GM19395 (cell line): ENCODE data around the gene DLEC1.
A peak's percentile ranks its signal among the peaks of the same experiment; 100 is the strongest.

Experiments used
- ATAC-seq: cut with Tn5 transposase; IDR thresholded peaks from one replicate; pipeline ENCODE4 v1.9.1; 2021; ENCODE audit warnings: mild to moderate bottlenecking, moderate library complexity; ENCODE audit not compliant: unreplicated experiment

The DLEC1 gene

DNA sequence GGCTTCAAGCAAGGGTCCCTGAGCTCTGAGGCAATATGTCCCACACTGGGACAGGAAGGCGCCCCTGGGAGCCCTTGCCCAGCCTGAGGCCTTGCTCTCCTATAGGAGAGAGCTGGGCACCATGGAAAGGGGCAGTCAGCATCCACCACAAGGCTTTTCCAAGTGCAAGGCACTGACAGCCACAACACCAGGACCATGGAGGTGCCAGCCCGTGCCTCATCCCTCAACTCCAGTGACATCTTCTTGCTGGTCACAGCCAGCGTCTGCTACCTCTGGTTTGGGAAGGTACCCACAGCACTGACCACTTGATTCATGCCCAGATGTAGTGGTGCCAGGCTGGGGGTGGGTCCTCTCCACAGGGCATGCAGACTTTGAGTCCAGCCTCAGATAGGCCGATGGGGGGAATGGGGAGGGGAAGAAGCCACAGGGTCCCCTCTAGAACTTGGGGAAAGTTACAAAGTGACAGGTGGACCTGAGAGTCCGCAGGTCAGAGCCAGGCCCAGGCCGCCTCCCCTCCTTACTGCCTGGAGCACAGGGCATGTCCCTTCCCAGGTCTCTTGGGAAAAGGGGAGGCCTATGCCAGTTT, 36.6 kb upstream of the DLEC1 start:
- ATAC-seq, result no peak

DNA sequence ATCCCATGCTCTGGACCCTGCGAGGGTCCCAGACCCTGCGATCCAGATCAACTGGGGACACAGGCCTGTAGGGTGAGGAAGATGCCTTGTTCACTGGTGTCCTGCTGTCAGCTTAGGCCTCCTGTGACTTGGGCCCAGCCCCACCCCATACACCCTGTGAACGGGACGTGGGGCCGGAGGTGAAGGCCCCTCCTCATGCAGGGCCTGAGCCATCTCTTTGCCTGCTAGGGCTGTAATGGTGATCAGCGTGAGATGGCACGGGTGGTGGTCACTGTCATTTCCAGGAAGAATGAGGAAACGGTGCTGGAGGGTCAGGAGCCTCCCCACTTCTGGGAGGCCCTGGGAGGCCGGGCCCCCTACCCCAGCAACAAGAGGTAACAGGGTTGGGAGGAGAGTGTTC, 36.1 kb upstream of the DLEC1 start:
- no peak for ATAC-seq

GRCh38 chr3:38003371-38003816, 35.6 kb upstream of the DLEC1 start:
- ATAC-seq, result no peak

DNA sequence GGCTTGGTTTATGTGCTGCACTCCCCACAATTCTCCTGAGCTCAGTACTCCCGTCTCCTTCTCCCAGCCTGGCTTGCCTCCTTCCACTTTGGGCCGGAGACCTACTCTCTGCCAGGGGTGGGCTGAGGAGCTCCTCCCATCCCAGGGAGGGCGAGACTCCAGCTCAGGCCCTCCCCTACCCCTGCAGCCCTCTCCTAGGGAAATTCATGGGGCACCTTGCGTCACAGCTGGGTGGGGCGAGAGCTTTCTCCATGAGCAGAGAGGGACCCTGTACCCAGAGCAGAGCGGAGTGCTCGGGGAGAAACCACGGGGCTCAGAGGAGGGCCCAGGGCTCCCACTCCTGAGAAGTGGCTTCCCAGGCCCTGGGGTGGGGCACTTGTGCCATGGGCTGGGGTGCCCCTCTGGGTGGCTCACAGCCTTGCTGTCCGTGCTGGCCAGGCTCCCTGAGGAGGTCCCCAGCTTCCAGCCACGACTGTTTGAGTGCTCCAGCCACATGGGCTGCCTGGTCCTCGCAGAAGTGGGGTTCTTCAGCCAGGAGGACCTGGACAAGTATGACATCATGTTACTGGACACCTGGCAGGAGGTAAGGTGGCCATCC, 35.1 kb upstream of the DLEC1 start:
- no peak for ATAC-seq

DNA sequence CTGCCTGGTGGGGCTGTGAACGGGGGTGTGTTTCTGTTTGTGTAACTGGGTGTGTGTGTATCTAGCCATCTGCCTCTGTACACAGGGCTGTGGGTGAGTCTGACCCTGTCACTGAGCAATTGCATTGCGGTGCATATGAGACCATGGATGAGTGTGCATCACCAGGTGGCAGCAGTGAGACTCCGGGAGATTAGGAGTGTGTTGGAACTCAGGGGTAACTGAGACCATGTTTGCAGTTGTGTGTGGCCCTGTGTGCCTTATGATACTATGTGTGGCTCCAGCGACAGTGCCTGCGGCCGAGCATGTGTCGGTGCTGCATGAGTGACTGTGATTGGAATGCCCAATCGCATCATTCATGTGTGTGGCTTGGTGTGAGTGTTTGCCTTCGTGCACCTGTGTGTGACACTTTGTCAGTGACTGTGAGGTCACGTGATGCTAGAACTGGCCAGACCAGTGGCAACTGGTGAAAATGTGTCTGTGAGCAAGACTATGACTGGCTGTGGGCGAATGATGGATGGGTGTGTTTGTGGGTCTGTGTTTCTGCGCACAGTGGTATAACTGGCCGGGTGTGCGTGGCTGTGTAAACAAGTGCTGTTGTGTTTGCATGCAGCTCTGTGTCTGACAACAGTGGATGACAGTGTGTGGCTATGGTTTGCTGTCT, 34.5 kb upstream of the DLEC1 start:
- ATAC-seq, result peak; percentile 59

- no peak for ATAC-seq
Measured at GRCh38 chr3:38005076-38006020, 33.7 kb upstream of the DLEC1 start.

DNA sequence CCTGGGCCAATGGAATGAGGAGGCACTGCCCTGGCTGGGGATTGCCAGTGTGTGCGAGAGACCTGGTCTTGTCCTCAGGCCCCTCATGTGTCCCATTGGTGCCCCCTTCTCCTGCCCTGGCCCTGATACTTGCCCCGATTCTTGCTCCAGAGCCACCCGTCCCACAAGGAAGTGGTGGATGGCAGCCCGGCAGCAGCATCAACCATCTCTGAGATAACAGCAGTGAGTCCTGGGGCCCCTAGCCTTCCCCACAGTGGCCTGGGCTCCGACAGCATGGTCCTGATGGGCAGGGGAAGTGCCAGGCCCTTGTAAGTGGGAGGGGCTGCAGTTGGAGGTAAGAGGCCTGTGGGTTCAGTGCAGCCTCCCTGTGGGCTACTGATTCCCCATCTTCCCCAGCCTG, 33.0 kb upstream of the DLEC1 start:
- ATAC-seq, result no peak

GRCh38 chr3:38006445-38006995, 32.5 kb upstream of the DLEC1 start:
- ATAC-seq, result no peak

GRCh38 chr3:38007754-38008090, 31.3 kb upstream of the DLEC1 start:
- no peak for ATAC-seq

- ATAC-seq, result no peak
Measured at GRCh38 chr3:38008191-38008701, 30.8 kb upstream of the DLEC1 start.

GRCh38 chr3:38008971-38009580, 29.9 kb upstream of the DLEC1 start:
- no peak for ATAC-seq

DNA sequence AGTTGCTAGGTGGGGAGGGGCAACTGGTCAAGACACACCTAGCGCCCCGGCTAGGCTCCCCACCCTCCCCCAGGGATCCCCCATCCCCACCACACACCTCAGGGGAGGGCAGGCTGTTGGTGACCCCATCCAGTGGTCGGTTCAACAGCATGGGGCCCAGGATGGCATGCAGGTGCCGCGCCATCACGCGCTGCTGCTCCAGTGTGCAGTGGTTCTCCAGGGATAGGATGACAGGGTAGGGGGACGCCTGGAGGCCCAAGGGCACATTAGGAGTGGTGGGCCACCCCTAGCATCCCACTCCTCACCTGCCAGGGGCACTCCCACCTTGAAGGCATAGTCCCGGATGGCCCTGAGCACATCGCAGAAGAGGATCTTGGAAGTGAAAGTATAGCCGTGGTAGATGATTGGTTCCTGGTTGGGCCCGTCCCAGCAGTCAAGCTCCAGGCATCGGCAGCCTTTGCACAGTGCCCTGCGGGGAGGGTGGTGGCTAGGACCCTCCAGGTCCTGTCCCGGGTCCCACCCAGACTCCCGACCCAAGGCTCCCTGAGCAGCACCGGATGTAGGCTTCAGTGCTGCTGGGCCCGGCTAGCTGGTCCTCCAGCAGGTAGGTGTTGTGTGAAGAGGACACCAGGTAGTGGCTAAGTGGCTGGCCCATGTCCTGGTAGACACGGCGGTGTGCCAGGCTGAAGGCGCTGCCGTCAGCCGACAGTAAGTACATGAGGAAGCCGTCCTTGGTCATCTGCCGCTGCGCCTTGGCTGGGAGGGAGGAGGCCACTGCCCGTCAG, 29.0 kb upstream of the DLEC1 start:
- ATAC-seq, result no peak

- no peak for ATAC-seq
Measured at GRCh38 chr3:38011111-38011510, 27.9 kb upstream of the DLEC1 start.

- no peak for ATAC-seq
Measured at GRCh38 chr3:38015485-38015884, 23.5 kb upstream of the DLEC1 start.

DNA sequence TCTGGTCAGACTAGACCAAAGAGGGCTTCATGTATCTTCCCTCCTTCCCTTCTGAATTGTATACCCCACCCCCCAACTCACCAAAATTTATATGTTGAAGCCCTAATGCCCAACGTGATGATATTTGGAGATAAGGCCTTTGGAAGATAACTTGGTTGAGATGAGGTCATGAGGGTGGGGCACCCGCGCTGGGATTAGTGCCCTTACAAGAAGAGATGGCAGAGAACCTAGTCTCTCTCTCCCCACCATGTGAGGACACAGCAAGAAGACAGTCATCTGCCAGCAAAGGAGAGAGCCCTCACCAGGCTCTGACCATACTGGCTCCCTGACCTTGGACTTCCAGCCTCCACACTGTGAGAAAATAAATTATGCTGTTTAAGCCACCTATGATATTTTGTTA, 23.0 kb upstream of the DLEC1 start:
- no peak for ATAC-seq

DNA sequence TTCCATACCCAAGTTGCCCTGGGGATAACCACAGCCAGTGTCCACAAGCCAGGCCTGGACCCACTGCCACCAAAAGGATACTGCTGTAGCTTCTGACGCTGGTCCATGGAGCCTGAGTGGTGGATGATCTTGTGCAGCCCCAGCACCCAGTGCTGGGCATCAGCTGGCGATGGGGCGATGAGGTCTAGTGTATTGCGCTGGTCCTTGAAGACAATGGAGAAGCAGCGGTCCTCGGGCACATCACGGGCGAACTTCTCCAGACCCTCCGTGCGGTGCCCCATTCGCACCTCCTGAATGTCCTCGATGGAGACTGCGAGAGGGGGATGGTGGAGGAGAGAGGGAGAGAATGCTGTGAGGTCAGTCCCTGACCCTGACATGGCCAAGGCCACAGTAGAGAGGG, 22.6 kb upstream of the DLEC1 start:
- no peak for ATAC-seq

DNA sequence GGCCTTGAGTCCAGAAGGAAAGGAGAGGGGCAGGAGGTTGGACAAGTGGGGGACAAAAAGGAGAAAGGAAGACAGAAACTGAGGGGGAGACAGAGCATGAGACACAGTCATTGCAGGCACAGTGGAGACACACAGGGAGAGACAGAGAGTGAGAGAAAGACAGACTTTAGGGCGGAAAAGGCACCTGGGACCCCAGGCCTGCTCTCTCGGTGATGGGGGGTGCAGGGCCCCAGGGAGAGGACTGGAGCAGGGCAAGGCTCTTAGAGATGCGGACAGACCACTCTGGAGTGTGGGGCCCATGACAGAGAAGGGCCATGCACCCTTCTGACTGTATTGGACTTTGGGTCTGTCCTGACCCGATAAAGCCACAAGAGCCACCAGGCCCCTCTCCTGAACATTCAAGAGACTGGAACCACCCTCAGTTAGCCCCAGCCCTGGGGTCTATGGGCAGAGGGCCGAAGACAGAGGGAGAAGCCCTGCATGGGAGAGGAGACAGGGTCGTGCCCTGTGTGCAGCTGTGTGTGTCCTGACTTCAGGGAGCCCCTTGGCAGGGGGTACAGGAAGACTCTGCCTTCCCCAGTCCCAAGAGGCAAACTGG, 22.1 kb upstream of the DLEC1 start:
- no peak for ATAC-seq

DNA sequence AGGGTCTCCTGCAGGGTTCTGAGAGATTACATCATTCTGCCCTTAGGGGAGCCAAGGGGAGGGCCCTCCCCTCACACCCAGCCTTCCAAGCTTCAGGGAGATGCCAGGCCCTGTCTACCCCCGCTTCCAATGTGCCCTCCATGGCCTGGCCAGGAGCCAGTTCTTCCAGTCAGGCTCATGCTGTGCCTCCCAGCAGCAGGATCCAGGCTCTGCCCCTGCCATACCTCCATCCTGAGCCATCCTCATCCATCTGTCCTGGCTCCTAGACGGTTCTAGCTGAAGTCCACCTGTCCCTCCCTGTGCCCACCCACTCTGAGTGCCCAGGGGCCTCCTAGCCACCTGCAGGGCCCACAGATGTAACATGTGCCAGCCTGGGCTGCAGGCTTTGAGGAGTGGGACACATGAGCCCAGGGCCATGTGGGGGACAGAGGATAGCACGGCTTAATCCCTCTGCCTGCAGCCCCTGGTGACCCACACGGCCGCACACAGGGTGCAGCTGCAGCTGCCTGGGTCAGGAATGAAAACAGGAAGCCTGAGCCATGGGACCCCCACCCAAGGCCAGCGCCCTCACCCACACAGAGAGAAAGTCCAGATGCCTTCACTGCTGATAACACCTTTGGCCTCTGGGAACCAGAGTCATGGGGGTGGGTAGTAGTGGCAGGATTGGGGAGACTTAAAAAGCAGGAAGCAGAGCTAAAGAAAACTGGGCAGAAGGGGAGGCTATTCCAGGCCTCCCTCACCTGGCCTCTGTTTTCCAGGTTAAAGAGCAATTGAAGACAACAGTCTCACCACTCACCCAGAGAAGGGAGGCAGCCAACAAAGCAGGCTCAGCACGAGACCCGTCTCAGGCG, 21.3 kb upstream of the DLEC1 start:
- no peak for ATAC-seq
